OCI-LY1 (cell line): ENCODE measurements around the gene CTNNA3.

Experiments
- H2AFZ ChIP-seq: fragments of 200-600 bp; sonication (generic), shearing (Covaris generic); 2 replicates; pipeline ENCODE4 v1.6.0; 2014; ENCODE audit warnings: antibody characterized with exemption, mild to moderate bottlenecking, low read length
- H3F3A ChIP-seq: fragments of 200-600 bp; sonication (generic), shearing (Covaris generic); 2 replicates; pipeline ENCODE4 v1.6.0; 2014; ENCODE audit warnings: mild to moderate bottlenecking, antibody characterized with exemption, low read length, moderate library complexity; ENCODE audit not compliant: insufficient read depth
- H3K27ac ChIP-seq: fragments of 200-600 bp; sonication (generic); 2 replicates; pipeline ENCODE4 v1.5.1; 2014; ENCODE audit warnings: low read length, mixed run types, mild to moderate bottlenecking, low read depth; ENCODE audit not compliant: poor library complexity, severe bottlenecking
- H3K27me3 ChIP-seq: fragments of 200-600 bp; sonication (generic); 2 replicates; pipeline ENCODE4 v1.6.0; 2014; ENCODE audit warnings: antibody characterized with exemption, mild to moderate bottlenecking, low read length, moderate library complexity; ENCODE audit not compliant: insufficient read depth
- H3K36me3 ChIP-seq: fragments of 200-600 bp; sonication (generic); 2 replicates; pipeline ENCODE4 v1.6.1; 2014; ENCODE audit warnings: mild to moderate bottlenecking, antibody characterized with exemption, low read length, moderate library complexity, mixed read lengths; ENCODE audit not compliant: insufficient read depth
- H3K4me1 ChIP-seq: fragments of 200-600 bp; sonication (generic); 2 replicates; pipeline ENCODE4 v1.5.1; 2014; ENCODE audit warnings: mild to moderate bottlenecking, low read length, moderate library complexity; ENCODE audit not compliant: insufficient read depth, severe bottlenecking
- H3K4me2 ChIP-seq: fragments of 200-600 bp; sonication (generic), shearing (Covaris generic); 2 replicates; pipeline ENCODE4 v1.6.1; 2014; ENCODE audit warnings: low read length
- H3K4me3 ChIP-seq: fragments of 200-600 bp; sonication (generic); 2 replicates; pipeline ENCODE4 v1.5.1; 2014; ENCODE audit warnings: low read length, low read depth, mild to moderate bottlenecking, mixed read lengths; ENCODE audit not compliant: poor library complexity, severe bottlenecking
- H3K79me2 ChIP-seq: fragments of 200-600 bp; shearing (Covaris generic); 2 replicates; pipeline ENCODE4 v1.6.1; 2016; ENCODE audit warnings: mixed run types, low read length, mixed read lengths; ENCODE audit not compliant: insufficient read depth
- H3K9ac ChIP-seq: fragments of 200-600 bp; sonication (generic), shearing (Covaris generic); 2 replicates; pipeline ENCODE4 v1.6.1; 2014; ENCODE audit warnings: mild to moderate bottlenecking, low read length, mixed read lengths
- H3K9me2 ChIP-seq: fragments of 200-600 bp; sonication (generic), shearing (Covaris generic); 2 replicates; pipeline ENCODE4 v1.6.1; 2014; ENCODE audit warnings: low read depth, mild to moderate bottlenecking, low read length, mixed read lengths
- H3K9me3 ChIP-seq: fragments of 200-600 bp; shearing (Covaris generic); 2 replicates; pipeline ENCODE4 v1.6.1; 2014; ENCODE audit warnings: low read length, mixed read lengths
- H4K20me1 ChIP-seq: fragments of 200-600 bp; sonication (generic), shearing (Covaris generic); 2 replicates; pipeline ENCODE4 v1.6.0; 2016; ENCODE audit warnings: mild to moderate bottlenecking, low read length; ENCODE audit not compliant: insufficient read depth
- EZH2 ChIP-seq: fragments of 200-600 bp; sonication (generic), shearing (Covaris generic); IDR thresholded peaks from 2 replicates; pipeline ENCODE4 v1.8.0; 2017; ENCODE audit warnings: borderline replicate concordance, mixed run types, mild to moderate bottlenecking, antibody characterized with exemption, low read length, moderate library complexity, mixed read lengths
- TF ChIP-seq, protein P1 (sequence below): fragments of 200-600 bp; sonication (generic), shearing (Covaris generic); IDR thresholded peaks from 2 replicates; pipeline ENCODE4 v1.5.1; 2017; ENCODE audit warnings: mild to moderate bottlenecking, antibody characterized with exemption, low read length, moderate library complexity, mixed read lengths

CTNNA3 gene

GRCh38 chr10:66842867-66843266 is 853.1 kb downstream of the CTNNA3 start:
- Histone ChIP-seq H2AFZ (no peak overlapping the region), H3K27ac (no peak overlapping the region), H3K9ac (no peak overlapping the region), H3F3A (no peaks in the 10 kb centered on the region), H3K4me1 (no peaks in the 10 kb centered on the region), H3K79me2 (no peaks in the 10 kb centered on the region), H3K4me2 (no peak overlapping the region), H3K9me2 (no peaks in the 10 kb centered on the region), H4K20me1 (no peaks in the 10 kb centered on the region), H3K27me3 (no peaks in the 10 kb centered on the region), H3K36me3 (no peaks in the 10 kb centered on the region), H3K9me3 (no peaks in the 10 kb centered on the region), H3K4me3 (no peak overlapping the region)
- TF ChIP-seq, protein P1, sequence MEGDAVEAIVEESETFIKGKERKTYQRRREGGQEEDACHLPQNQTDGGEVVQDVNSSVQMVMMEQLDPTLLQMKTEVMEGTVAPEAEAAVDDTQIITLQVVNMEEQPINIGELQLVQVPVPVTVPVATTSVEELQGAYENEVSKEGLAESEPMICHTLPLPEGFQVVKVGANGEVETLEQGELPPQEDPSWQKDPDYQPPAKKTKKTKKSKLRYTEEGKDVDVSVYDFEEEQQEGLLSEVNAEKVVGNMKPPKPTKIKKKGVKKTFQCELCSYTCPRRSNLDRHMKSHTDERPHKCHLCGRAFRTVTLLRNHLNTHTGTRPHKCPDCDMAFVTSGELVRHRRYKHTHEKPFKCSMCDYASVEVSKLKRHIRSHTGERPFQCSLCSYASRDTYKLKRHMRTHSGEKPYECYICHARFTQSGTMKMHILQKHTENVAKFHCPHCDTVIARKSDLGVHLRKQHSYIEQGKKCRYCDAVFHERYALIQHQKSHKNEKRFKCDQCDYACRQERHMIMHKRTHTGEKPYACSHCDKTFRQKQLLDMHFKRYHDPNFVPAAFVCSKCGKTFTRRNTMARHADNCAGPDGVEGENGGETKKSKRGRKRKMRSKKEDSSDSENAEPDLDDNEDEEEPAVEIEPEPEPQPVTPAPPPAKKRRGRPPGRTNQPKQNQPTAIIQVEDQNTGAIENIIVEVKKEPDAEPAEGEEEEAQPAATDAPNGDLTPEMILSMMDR, result no peak
- no peak for TF ChIP-seq EZH2

- Histone ChIP-seq H3K4me1 (no peaks in the 10 kb centered on the region), H3K9ac (no peak overlapping the region), H3F3A (no peaks in the 10 kb centered on the region), H3K36me3 (no peaks in the 10 kb centered on the region), H3K27ac (no peak overlapping the region), H4K20me1 (no peaks in the 10 kb centered on the region), H3K79me2 (no peaks in the 10 kb centered on the region), H3K9me2 (no peaks in the 10 kb centered on the region), H3K9me3 (no peaks in the 10 kb centered on the region), H3K4me2 (no peak overlapping the region), H3K4me3 (no peak overlapping the region), H2AFZ (no peak overlapping the region), H3K27me3 (no peaks in the 10 kb centered on the region)
- TF ChIP-seq, protein P1, result no peak
- no peak for TF ChIP-seq EZH2
These were observed 853.6 kb downstream of the CTNNA3 start for GRCh38 chr10:66842371-66842770.

DNA sequence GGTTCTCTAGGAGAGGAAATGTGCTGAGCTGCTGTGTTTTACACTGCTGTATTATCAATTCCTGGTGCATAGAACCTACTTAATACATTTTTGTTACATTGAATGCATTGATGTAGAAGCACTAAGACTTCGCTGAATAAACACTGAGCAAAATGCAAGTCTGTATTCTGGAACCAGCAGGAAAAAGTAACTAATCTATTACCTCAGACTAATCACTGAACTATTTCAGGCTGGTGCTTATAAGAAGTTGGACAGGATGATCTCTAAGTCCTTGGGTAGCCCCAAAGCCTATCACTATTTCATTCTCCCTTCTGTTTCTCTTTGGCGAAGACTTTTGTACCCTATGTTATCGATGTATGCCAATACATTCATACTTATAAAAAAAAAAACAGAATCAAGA is 857.3 kb downstream of the CTNNA3 start:
- Histone ChIP-seq H2AFZ (no peak overlapping the region), H3K4me2 (no peak overlapping the region), H3K4me3 (no peak overlapping the region), H4K20me1 (no peaks in the 10 kb centered on the region), H3K9me3 (no peaks in the 10 kb centered on the region), H3K9me2 (no peaks in the 10 kb centered on the region), H3F3A (no peaks in the 10 kb centered on the region), H3K27me3 (no peaks in the 10 kb centered on the region), H3K36me3 (no peaks in the 10 kb centered on the region), H3K9ac (no peak overlapping the region), H3K27ac (no peak overlapping the region), H3K79me2 (no peaks in the 10 kb centered on the region), H3K4me1 (no peaks in the 10 kb centered on the region)
- TF ChIP-seq, protein P1, result no peak
- no peak for TF ChIP-seq EZH2
